Measurements from ENCODE around the gene ERC2. TPM values are rescaled to one million over a fixed set of nuclear protein-coding genes. Genes with fewer than 3 reads are reported as not detected.

The ERC2 gene
- total RNA-seq, 1 donor = 0.36 TPM

DNA sequence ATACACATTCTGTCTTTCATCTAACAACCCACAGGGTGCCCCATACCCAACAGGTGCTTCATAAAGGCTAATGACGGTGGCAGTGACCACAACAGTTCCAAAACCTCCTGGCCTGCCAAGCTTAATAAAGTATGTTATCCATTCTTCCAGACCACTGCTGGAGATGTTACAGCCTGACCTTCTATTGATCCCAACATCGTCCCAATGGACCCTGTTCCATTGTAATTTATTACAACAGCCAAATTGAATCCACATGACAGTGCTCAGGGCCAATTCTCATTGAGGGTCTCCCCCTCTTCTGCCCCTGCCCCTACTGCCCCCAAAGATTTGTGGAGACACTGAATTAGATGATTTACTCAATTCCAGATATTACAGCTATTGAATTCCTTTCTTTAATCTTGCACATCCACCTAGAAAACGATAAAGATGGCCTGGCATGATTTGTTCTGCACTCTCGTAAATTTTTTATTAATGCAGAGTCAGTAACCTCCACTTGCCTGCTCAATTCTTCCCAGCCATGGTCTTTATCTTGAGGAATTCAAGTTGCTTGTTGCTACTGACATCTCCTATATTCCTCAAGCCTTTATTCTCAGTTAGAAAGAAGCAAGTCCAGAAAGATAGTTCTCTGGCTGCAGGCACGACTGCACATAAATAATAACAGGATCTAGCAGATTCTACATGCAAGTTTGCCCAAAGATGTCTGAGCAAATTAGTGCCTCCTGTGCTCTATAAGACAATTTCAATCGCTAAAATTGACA, 407.6 kb downstream of the ERC2 start:
- Histone ChIP-seq H4K20me1 (ENCODE audit: insufficient read depth, low read length) (no peaks in the 10 kb centered on the region), H3K79me2 (ENCODE audit: insufficient read depth, low read length) (no peaks in the 10 kb centered on the region), H3K36me3 (ENCODE audit: insufficient read depth, low read length) (no peaks in the 10 kb centered on the region), H3K27ac (ENCODE audit: low read depth, low read length) (no peak overlapping the region), H2AFZ (ENCODE audit: low read length) (no peak overlapping the region), H3K27me3 (ENCODE audit: insufficient read depth, low read length) (no peaks in the 10 kb centered on the region), H3K4me3 (ENCODE audit: insufficient read depth, low read length) (no peak overlapping the region), H3K4me1 (ENCODE audit: insufficient read depth, low read length) (no peaks in the 10 kb centered on the region), H3K4me2 (ENCODE audit: insufficient read depth, low read length) (no peak overlapping the region), H3K9me3 (ENCODE audit: low read depth, low read length) (no peaks in the 10 kb centered on the region)
- TF ChIP-seq CTCF (IDR thresholded peaks at IDR 0.05; ENCODE audit: extremely low read depth, low read depth, low read length) = no peak
- DNase-seq (ENCODE audit: insufficient read length, low spot score, missing footprints) = no peak

GRCh38 chr3:56059731-56060130, 408.5 kb downstream of the ERC2 start:
- no peaks in the 10 kb centered on the region for H3K79me2 ChIP-seq (ENCODE audit: insufficient read depth, low read length)
- no peak overlapping the region for H3K27ac ChIP-seq (ENCODE audit: low read depth, low read length)
- DNase-seq (ENCODE audit: insufficient read length, low spot score, missing footprints) = no peak
- no peaks in the 10 kb centered on the region for H4K20me1 ChIP-seq (ENCODE audit: insufficient read depth, low read length)
- H3K9me3 ChIP-seq (ENCODE audit: low read depth, low read length) = no peaks in the 10 kb centered on the region
- no peak overlapping the region for H3K4me2 ChIP-seq (ENCODE audit: insufficient read depth, low read length)
- no peak overlapping the region for H3K4me3 ChIP-seq (ENCODE audit: insufficient read depth, low read length)
- H3K27me3 ChIP-seq (ENCODE audit: insufficient read depth, low read length) = no peaks in the 10 kb centered on the region
- no peaks in the 10 kb centered on the region for H3K36me3 ChIP-seq (ENCODE audit: insufficient read depth, low read length)
- TF ChIP-seq CTCF (IDR thresholded peaks at IDR 0.05; ENCODE audit: extremely low read depth, low read depth, low read length) = no peak
- no peaks in the 10 kb centered on the region for H3K4me1 ChIP-seq (ENCODE audit: insufficient read depth, low read length)
- H2AFZ ChIP-seq (ENCODE audit: low read length) = no peak overlapping the region

DNA sequence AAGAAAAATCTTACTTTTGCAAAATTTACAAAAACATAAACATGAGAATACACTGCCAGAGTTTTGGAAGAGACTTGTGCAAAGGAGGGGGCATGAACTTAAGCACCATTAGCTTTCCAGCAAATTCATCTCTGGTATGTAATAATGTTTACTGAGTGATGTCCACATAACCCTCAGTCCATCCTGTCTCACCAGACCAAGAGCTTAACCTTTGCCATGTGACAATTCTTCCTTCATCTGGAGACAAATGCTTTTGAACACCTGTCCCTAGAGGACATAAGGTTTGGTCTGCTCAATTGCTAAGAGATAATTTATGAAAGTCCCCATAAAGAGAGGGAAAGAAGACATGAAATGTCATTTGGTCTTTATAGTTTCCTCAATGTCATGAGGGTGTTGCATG, 412.3 kb downstream of the ERC2 start:
- Histone ChIP-seq H4K20me1 (ENCODE audit: insufficient read depth, low read length) (no peaks in the 10 kb centered on the region), H3K27ac (ENCODE audit: low read depth, low read length) (no peak overlapping the region), H3K27me3 (ENCODE audit: insufficient read depth, low read length) (no peaks in the 10 kb centered on the region), H3K79me2 (ENCODE audit: insufficient read depth, low read length) (no peaks in the 10 kb centered on the region), H2AFZ (ENCODE audit: low read length) (no peak overlapping the region), H3K4me2 (ENCODE audit: insufficient read depth, low read length) (no peak overlapping the region), H3K4me3 (ENCODE audit: insufficient read depth, low read length) (no peak overlapping the region), H3K4me1 (ENCODE audit: insufficient read depth, low read length) (no peaks in the 10 kb centered on the region), H3K9me3 (ENCODE audit: low read depth, low read length) (no peaks in the 10 kb centered on the region), H3K36me3 (ENCODE audit: insufficient read depth, low read length) (no peaks in the 10 kb centered on the region)
- DNase-seq (ENCODE audit: insufficient read length, low spot score, missing footprints) = no peak
- no peak for TF ChIP-seq CTCF (IDR thresholded peaks at IDR 0.05; ENCODE audit: extremely low read depth, low read depth, low read length)

DNA sequence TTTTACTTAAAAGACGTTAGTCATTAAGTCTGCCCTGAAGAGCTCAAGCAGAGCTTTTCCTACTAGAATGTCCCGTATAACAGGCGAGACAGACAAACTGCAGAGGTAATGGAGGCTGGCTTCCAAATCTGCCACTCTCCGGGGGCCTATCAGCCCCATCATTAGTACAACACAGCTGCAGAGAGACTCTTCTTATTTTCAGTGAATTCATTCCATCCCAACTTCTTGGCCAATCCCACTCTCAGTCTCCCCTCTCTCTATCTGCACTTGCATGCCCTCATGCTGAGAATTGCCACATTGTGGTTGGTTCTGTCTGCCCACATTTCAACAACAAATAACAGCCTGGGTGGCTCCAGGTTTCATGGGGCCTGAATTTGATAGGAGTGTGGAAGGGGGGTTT, 412.7 kb downstream of the ERC2 start:
- TF ChIP-seq CTCF (IDR thresholded peaks at IDR 0.05; ENCODE audit: extremely low read depth, low read depth, low read length) = no peak
- H3K27ac ChIP-seq (ENCODE audit: low read depth, low read length) = no peak overlapping the region
- no peak overlapping the region for H2AFZ ChIP-seq (ENCODE audit: low read length)
- no peaks in the 10 kb centered on the region for H3K9me3 ChIP-seq (ENCODE audit: low read depth, low read length)
- H3K4me3 ChIP-seq (ENCODE audit: insufficient read depth, low read length) = no peak overlapping the region
- no peak for DNase-seq (ENCODE audit: insufficient read length, low spot score, missing footprints)
- no peaks in the 10 kb centered on the region for H3K27me3 ChIP-seq (ENCODE audit: insufficient read depth, low read length)
- no peaks in the 10 kb centered on the region for H3K36me3 ChIP-seq (ENCODE audit: insufficient read depth, low read length)
- no peaks in the 10 kb centered on the region for H3K79me2 ChIP-seq (ENCODE audit: insufficient read depth, low read length)
- no peak overlapping the region for H3K4me2 ChIP-seq (ENCODE audit: insufficient read depth, low read length)
- no peaks in the 10 kb centered on the region for H4K20me1 ChIP-seq (ENCODE audit: insufficient read depth, low read length)
- H3K4me1 ChIP-seq (ENCODE audit: insufficient read depth, low read length) = no peaks in the 10 kb centered on the region

Measured in osteoblast (primary cell).